ENCODE results near the gene CD2AP. TPM values are rescaled to one million over a fixed set of nuclear protein-coding genes. Genes with fewer than 3 reads are reported as not detected.

CD2AP gene
- total RNA-seq, 2 donors from 2014 or later, result 27.1 to 29.1 TPM

- Histone ChIP-seq H3K36me3 (no peaks in the 10 kb centered on the region), H3K4me1 (ENCODE audit: control insufficient read depth in 1 of 2, low read depth in 2 of 2) (peaks cover 0 to 3% of the 10 kb centered on the region in 2 donors), H3K27me3 (replicated peaks; ENCODE audit: insufficient read depth) (no peaks in the 10 kb centered on the region), H3K4me3 (no peak overlapping the region), H3K27ac (no peak overlapping the region), H3K9me3 (no peaks in the 10 kb centered on the region)
- DNase-seq (ENCODE audit: low spot score), result no peak
- TF ChIP-seq CTCF (IDR thresholded peaks at IDR 0.05), result no peak
- ATAC-seq (ENCODE audit: insufficient number of reproducible peaks, low FRiP score, low read depth), result no peak
Observed at GRCh38 chr6:47529734-47530133, 52.1 kb downstream of the CD2AP start.

DNA sequence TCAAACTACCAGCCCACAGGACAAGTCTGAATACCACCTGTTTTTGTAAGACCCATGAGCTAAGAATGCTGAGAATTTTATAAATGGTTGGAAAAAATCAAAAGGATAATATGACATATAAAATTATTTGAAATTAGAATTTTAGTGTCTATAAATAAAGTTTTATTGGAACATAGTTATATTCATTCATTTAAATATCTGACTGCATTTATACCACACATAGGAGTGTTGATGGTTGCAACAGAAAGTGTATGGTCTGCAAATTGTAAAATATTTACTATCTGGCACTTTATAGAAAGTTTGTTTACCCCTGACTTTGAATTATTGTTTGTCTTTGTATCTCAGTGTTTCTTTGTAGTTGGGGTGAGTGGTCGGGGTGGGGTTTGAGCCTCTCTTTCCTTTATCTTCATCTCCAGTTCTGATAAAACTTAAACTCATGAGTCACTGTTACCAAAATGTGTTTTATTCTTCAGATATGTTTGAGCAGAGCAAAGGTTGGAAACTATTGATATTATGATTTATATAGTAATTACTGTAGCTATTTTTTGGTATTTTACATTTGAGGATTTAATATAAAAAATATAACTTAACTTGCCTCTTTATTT is 55.5 kb downstream of the CD2AP start:
- Histone ChIP-seq H3K4me1 (ENCODE audit: control insufficient read depth in 1 of 2, low read depth in 2 of 2) (no peaks in the 10 kb centered on the region), H3K9me3 (no peaks in the 10 kb centered on the region), H3K4me3 (no peak overlapping the region), H3K36me3 (no peaks in the 10 kb centered on the region), H3K27me3 (replicated peaks; ENCODE audit: insufficient read depth) (no peaks in the 10 kb centered on the region), H3K27ac (no peak overlapping the region)
- TF ChIP-seq CTCF (IDR thresholded peaks at IDR 0.05), result no peak
- ATAC-seq (ENCODE audit: insufficient number of reproducible peaks, low FRiP score, low read depth), result no peak
- no peak for DNase-seq (ENCODE audit: low spot score)

DNA sequence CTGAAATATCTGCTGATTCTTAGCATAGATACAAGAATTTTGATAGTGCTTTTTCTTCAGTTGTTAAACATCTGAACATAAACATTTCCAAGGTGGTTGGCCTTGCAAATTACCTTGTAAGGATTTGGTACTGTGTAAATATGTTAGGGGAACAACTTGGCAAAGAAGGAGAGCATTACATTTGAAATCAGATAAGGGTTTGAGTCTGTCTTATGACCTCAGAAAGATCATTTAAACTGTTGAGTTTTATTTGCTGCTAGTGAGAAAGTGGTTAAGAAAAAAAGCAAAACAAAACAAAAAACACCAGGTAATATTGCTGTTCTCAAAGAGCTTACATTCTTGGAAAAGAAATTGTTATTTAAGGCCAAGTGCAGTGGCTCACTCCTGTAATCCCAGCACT is 56.5 kb downstream of the CD2AP start:
- DNase-seq (ENCODE audit: low spot score), result no peak
- no peak overlapping the region for H3K4me3 ChIP-seq
- ATAC-seq (ENCODE audit: insufficient number of reproducible peaks, low FRiP score, low read depth), result no peak
- H3K36me3 ChIP-seq, result no peaks in the 10 kb centered on the region
- H3K9me3 ChIP-seq, result no peaks in the 10 kb centered on the region
- H3K27me3 ChIP-seq (replicated peaks; ENCODE audit: insufficient read depth), result no peaks in the 10 kb centered on the region
- no peak overlapping the region for H3K27ac ChIP-seq
- TF ChIP-seq CTCF (IDR thresholded peaks at IDR 0.05), result no peak
- no peaks in the 10 kb centered on the region for H3K4me1 ChIP-seq (ENCODE audit: control insufficient read depth in 1 of 2, low read depth in 2 of 2)

GRCh38 chr6:47535316-47536225 is 58.0 kb downstream of the CD2AP start:
- no peaks in the 10 kb centered on the region for H3K27me3 ChIP-seq (replicated peaks; ENCODE audit: insufficient read depth)
- no peak overlapping the region for H3K4me3 ChIP-seq

More at GRCh38 chr6:47535316-47536225, 58.0 kb downstream of the CD2AP start:
- Histone ChIP-seq H3K4me1 (ENCODE audit: control insufficient read depth in 1 of 2, low read depth in 2 of 2) (no peaks in the 10 kb centered on the region), H3K9me3 (no peaks in the 10 kb centered on the region), H3K27ac (no peak overlapping the region), H3K36me3 (no peaks in the 10 kb centered on the region)
- ATAC-seq (ENCODE audit: insufficient number of reproducible peaks, low FRiP score, low read depth) (no peak), DNase-seq (ENCODE audit: low spot score) (no peak)
- TF ChIP-seq CTCF (IDR thresholded peaks at IDR 0.05), result no peak

Measured in thoracic aorta (tissue), 2 donors.